ENCODE measurements around the gene PEX7.

The PEX7 gene

GRCh38 chr6:136890986-136891385, 68.6 kb downstream of the PEX7 start:
- no peak for TF ChIP-seq CTCF (conservative IDR thresholded peaks at IDR 0.05; ENCODE audit: low read depth, low read length)
- Histone ChIP-seq H3K4me1 (ENCODE audit: low read depth, poor library complexity, severe bottlenecking) (no peaks in the 10 kb centered on the region), H4K20me1 (ENCODE audit: insufficient read depth) (no peaks in the 10 kb centered on the region), H3K9ac (no peak overlapping the region), H3K36me3 (ENCODE audit: insufficient read depth) (no peaks in the 10 kb centered on the region), H2AFZ (ENCODE audit: low read depth) (no peak overlapping the region), H3K79me2 (ENCODE audit: insufficient read depth, low read depth) (no peaks in the 10 kb centered on the region), H3K4me3 (IDR thresholded peaks at IDR 0.05; ENCODE audit: insufficient read depth, low read depth, low read length) (no peak overlapping the region), H3K27me3 (ENCODE audit: insufficient read depth, low read depth) (no peaks in the 10 kb centered on the region), H3K4me2 (no peak overlapping the region), H3K27ac (no peak overlapping the region)

GRCh38 chr6:136893187-136893586, 70.8 kb downstream of the PEX7 start:
- TF ChIP-seq CTCF (conservative IDR thresholded peaks at IDR 0.05; ENCODE audit: low read depth, low read length): no peak
- no peaks in the 10 kb centered on the region for H3K79me2 ChIP-seq (ENCODE audit: insufficient read depth, low read depth)
- H3K4me2 ChIP-seq: no peak overlapping the region
- H2AFZ ChIP-seq (ENCODE audit: low read depth): no peak overlapping the region
- H4K20me1 ChIP-seq (ENCODE audit: insufficient read depth): no peaks in the 10 kb centered on the region
- no peak overlapping the region for H3K27ac ChIP-seq
- H3K27me3 ChIP-seq (ENCODE audit: insufficient read depth, low read depth): no peaks in the 10 kb centered on the region
- H3K36me3 ChIP-seq (ENCODE audit: insufficient read depth): no peaks in the 10 kb centered on the region
- H3K9ac ChIP-seq: no peak overlapping the region
- H3K4me3 ChIP-seq (IDR thresholded peaks at IDR 0.05; ENCODE audit: insufficient read depth, low read depth, low read length): no peak overlapping the region
- H3K4me1 ChIP-seq (ENCODE audit: low read depth, poor library complexity, severe bottlenecking): no peaks in the 10 kb centered on the region

GRCh38 chr6:136895901-136896300, 73.5 kb downstream of the PEX7 start:
- Histone ChIP-seq H3K4me1 (ENCODE audit: low read depth, poor library complexity, severe bottlenecking) (no peaks in the 10 kb centered on the region), H3K79me2 (ENCODE audit: insufficient read depth, low read depth) (no peaks in the 10 kb centered on the region)

GRCh38 chr6:136897071-136897470, 74.7 kb downstream of the PEX7 start:
- Histone ChIP-seq H2AFZ (ENCODE audit: low read depth) (no peak overlapping the region), H3K4me2 (no peak overlapping the region), H3K4me1 (ENCODE audit: low read depth, poor library complexity, severe bottlenecking) (no peaks in the 10 kb centered on the region), H4K20me1 (ENCODE audit: insufficient read depth) (no peaks in the 10 kb centered on the region), H3K27ac (no peak overlapping the region), H3K4me3 (IDR thresholded peaks at IDR 0.05; ENCODE audit: insufficient read depth, low read depth, low read length) (no peak overlapping the region), H3K9ac (no peak overlapping the region), H3K79me2 (ENCODE audit: insufficient read depth, low read depth) (no peaks in the 10 kb centered on the region), H3K27me3 (ENCODE audit: insufficient read depth, low read depth) (no peaks in the 10 kb centered on the region), H3K36me3 (ENCODE audit: insufficient read depth) (no peaks in the 10 kb centered on the region)
- TF ChIP-seq CTCF (conservative IDR thresholded peaks at IDR 0.05; ENCODE audit: low read depth, low read length): no peak

More at GRCh38 chr6:136895901-136896300, 73.5 kb downstream of the PEX7 start:
- Histone ChIP-seq H3K4me2 (no peak overlapping the region), H4K20me1 (ENCODE audit: insufficient read depth) (no peaks in the 10 kb centered on the region), H3K9ac (no peak overlapping the region), H3K4me3 (IDR thresholded peaks at IDR 0.05; ENCODE audit: insufficient read depth, low read depth, low read length) (no peak overlapping the region), H3K27ac (no peak overlapping the region), H2AFZ (ENCODE audit: low read depth) (no peak overlapping the region), H3K27me3 (ENCODE audit: insufficient read depth, low read depth) (no peaks in the 10 kb centered on the region), H3K36me3 (ENCODE audit: insufficient read depth) (no peaks in the 10 kb centered on the region)
- no peak for TF ChIP-seq CTCF (conservative IDR thresholded peaks at IDR 0.05; ENCODE audit: low read depth, low read length)
